Astrocyte (in vitro differentiated cells and primary cell): ENCODE results near the gene NEURL2.

Source experiments
- CTCF ChIP-seq: IDR thresholded peaks from 2 replicates; pipeline ENCODE4 v1.5.1; 2011; ENCODE audit warnings: low read depth, mild to moderate bottlenecking, inconsistent platforms, low read length, moderate library complexity; ENCODE audit not compliant: insufficient read depth
- EZH2 ChIP-seq: IDR thresholded peaks from 2 replicates; pipeline ENCODE4 v1.6.1; 2012; ENCODE audit warnings: mild to moderate bottlenecking, low read length, inconsistent platforms; ENCODE audit not compliant: insufficient read depth

- TF ChIP-seq CTCF (no peak), EZH2 (no peak)
Observed at GRCh38 chr20:45872626-45873025, 18.4 kb downstream of the NEURL2 start.
